Breast epithelium (tissue), 3 donors: Measurements from ENCODE around the gene BLOC1S3.

Source experiments
- POLR2A ChIP-seq: fragments of 450-650 bp; IDR thresholded peaks from one replicate; pipeline ENCODE4 v1.6.1; 2016; ENCODE audit warnings: antibody characterized with exemption, mild to moderate bottlenecking, moderate library complexity
- POLR2AphosphoS5 ChIP-seq, 3 donors: sonication (generic); formaldehyde crosslinking; IDR thresholded peaks; one replicate each; pipeline ENCODE4 v1.6.1; 2017; ENCODE audit warnings: antibody characterized with exemption in 3 of 3
- TF ChIP-seq, protein P1 (sequence below), 3 donors: fragments of 450-650 bp; IDR thresholded peaks; one replicate each; pipeline ENCODE4 v1.5.1; 2016 to 2017; ENCODE audit warnings: antibody characterized with exemption in 3 of 3, mild to moderate bottlenecking in 3 of 3, moderate library complexity in 3 of 3

DNA sequence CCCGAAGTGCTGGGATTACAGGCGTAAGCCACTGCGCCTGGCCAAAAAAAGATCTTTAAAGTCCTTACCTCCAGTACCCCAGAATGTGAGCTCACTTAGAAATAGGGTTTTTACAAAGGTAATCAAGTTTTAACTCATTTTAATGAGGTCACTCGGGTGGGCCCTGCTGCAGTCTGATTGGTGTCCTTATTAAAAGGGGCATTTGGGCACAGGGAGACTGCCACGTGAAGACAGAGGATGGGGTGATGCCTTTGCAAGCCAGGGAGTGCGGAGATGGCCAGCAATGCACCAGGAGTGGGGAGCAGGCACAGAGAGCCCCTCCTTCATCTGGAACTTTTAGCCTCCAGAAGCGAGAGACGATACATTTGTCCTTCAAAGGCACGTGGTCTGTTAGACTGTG, 29.5 kb upstream of the BLOC1S3 start:
- TF ChIP-seq, protein P1, sequence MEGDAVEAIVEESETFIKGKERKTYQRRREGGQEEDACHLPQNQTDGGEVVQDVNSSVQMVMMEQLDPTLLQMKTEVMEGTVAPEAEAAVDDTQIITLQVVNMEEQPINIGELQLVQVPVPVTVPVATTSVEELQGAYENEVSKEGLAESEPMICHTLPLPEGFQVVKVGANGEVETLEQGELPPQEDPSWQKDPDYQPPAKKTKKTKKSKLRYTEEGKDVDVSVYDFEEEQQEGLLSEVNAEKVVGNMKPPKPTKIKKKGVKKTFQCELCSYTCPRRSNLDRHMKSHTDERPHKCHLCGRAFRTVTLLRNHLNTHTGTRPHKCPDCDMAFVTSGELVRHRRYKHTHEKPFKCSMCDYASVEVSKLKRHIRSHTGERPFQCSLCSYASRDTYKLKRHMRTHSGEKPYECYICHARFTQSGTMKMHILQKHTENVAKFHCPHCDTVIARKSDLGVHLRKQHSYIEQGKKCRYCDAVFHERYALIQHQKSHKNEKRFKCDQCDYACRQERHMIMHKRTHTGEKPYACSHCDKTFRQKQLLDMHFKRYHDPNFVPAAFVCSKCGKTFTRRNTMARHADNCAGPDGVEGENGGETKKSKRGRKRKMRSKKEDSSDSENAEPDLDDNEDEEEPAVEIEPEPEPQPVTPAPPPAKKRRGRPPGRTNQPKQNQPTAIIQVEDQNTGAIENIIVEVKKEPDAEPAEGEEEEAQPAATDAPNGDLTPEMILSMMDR (IDR thresholded peaks at IDR 0.05), result no peak
- no peak for TF ChIP-seq POLR2AphosphoS5 (IDR thresholded peaks at IDR 0.05)
- no peak for TF ChIP-seq POLR2A
